GM23338 (cell line): Measurements from ENCODE around the gene ASB1. TPM values are rescaled to one million over a fixed set of nuclear protein-coding genes. Genes with fewer than 3 reads are reported as not detected.

ENCODE experiments used
- ATAC-seq: fragments of 200-7000 bp; cut with Tn5 transposase; 3 replicates; pipeline ENCODE4 v1.9.1; 2020
- DNase-seq: peaks from one replicate; pipeline ENCODE4 v3.0.0-alpha.2; 2015; ENCODE audit warnings: low spot score
- H2AFZ ChIP-seq: fragments of 200-600 bp; sonication (generic); 2 replicates; pipeline ENCODE4 v1.8.0; 2016; ENCODE audit warnings: antibody characterized with exemption, mild to moderate bottlenecking, moderate library complexity
- H3F3A ChIP-seq: fragments of 200-600 bp; sonication (generic); replicated peaks from 2 replicates; pipeline ENCODE4 v1.8.0; 2017; ENCODE audit warnings: antibody characterized with exemption, mixed run types, low read depth
- H3K27ac ChIP-seq: fragments of 200-600 bp; sonication (generic); 2 replicates; pipeline ENCODE4 v1.6.1; 2016; ENCODE audit warnings: low read depth
- H3K27me3 ChIP-seq: fragments of 200-600 bp; sonication (generic); 2 replicates; pipeline ENCODE4 v1.8.0; 2016; ENCODE audit warnings: mild to moderate bottlenecking, mixed run types, moderate library complexity; ENCODE audit not compliant: insufficient read depth
- H3K36me3 ChIP-seq: fragments of 200-600 bp; sonication (generic); 2 replicates; pipeline ENCODE4 v1.8.0; 2016; ENCODE audit warnings: mild to moderate bottlenecking; ENCODE audit not compliant: insufficient read depth
- H3K4me1 ChIP-seq: fragments of 200-600 bp; sonication (generic); 2 replicates; pipeline ENCODE4 v1.8.0; 2016; ENCODE audit warnings: mild to moderate bottlenecking, moderate library complexity; ENCODE audit not compliant: insufficient read depth
- H3K4me2 ChIP-seq: fragments of 200-600 bp; sonication (generic); 2 replicates; pipeline ENCODE4 v1.7.1; 2017; ENCODE audit warnings: mixed run types
- H3K4me3 ChIP-seq: fragments of 200-600 bp; sonication (generic); 2 replicates; pipeline ENCODE4 v1.6.1; 2016; ENCODE audit warnings: mixed run types
- H3K79me2 ChIP-seq: fragments of 200-600 bp; sonication (generic); replicated peaks from 2 replicates; pipeline ENCODE4 v1.8.0; 2017; ENCODE audit warnings: mild to moderate bottlenecking; ENCODE audit not compliant: insufficient read depth
- H3K9me2 ChIP-seq: fragments of 200-600 bp; sonication (generic); 2 replicates; pipeline ENCODE4 v1.8.0; 2017; ENCODE audit not compliant: insufficient read depth
- H4K20me1 ChIP-seq: fragments of 200-600 bp; sonication (generic); replicated peaks from 2 replicates; pipeline ENCODE4 v1.8.0; 2017; ENCODE audit warnings: mild to moderate bottlenecking; ENCODE audit not compliant: insufficient read depth
- H3K27ac Mint-ChIP-seq: 2 replicates; pipeline ENCODE4 v1.8.0; 2020; ENCODE audit warnings: inconsistent platforms, mild to moderate bottlenecking, moderate library complexity, mixed read lengths
- H3K27me3 Mint-ChIP-seq: 3 replicates; pipeline ENCODE4 v1.8.0; 2022; ENCODE audit warnings: low read depth, mild to moderate bottlenecking, moderate library complexity, mixed read lengths, inconsistent platforms; ENCODE audit not compliant: insufficient read depth, poor library complexity
- H3K36me3 Mint-ChIP-seq: 3 replicates; pipeline ENCODE4 v1.8.0; 2021; ENCODE audit warnings: low read depth, mild to moderate bottlenecking, inconsistent platforms, moderate library complexity, mixed read lengths
- H3K4me1 Mint-ChIP-seq: 3 replicates; pipeline ENCODE4 v1.8.0; 2020; ENCODE audit warnings: mild to moderate bottlenecking, inconsistent platforms, mixed read lengths
- H3K4me3 Mint-ChIP-seq: 3 replicates; pipeline ENCODE4 v1.8.0; 2021; ENCODE audit warnings: moderate library complexity, mild to moderate bottlenecking, inconsistent platforms, mixed read lengths
- H3K9me3 Mint-ChIP-seq: 3 replicates; pipeline ENCODE4 v1.8.0; 2020; ENCODE audit warnings: moderate library complexity, mild to moderate bottlenecking, inconsistent platforms, mixed read lengths
- CREB1 ChIP-seq: fragments of 250-450 bp; sonication (Bioruptor Pico); IDR thresholded peaks from 2 replicates; pipeline ENCODE4 v1.5.0; 2020; ENCODE audit warnings: low read depth, mild to moderate bottlenecking, moderate library complexity
- ETS1 ChIP-seq: IDR thresholded peaks from 2 replicates; pipeline ENCODE4 v1.6.1; 2016; ENCODE audit warnings: antibody characterized with exemption
- EZH2 ChIP-seq: fragments of 200-600 bp; sonication (generic); IDR thresholded peaks from one replicate; pipeline ENCODE4 v1.8.0; 2017; ENCODE audit warnings: antibody characterized with exemption, mild to moderate bottlenecking, low read depth; ENCODE audit not compliant: unreplicated experiment
- JUNB ChIP-seq: IDR thresholded peaks from one replicate; pipeline ENCODE4 v1.6.1; 2016; ENCODE audit warnings: antibody characterized with exemption; ENCODE audit not compliant: unreplicated experiment
- NANOG ChIP-seq: IDR thresholded peaks from 2 replicates; pipeline ENCODE4 v1.6.1; 2016; ENCODE audit warnings: antibody characterized with exemption, borderline replicate concordance
- POLR2AphosphoS5 ChIP-seq: IDR thresholded peaks from 2 replicates; pipeline ENCODE4 v1.6.1; 2016; ENCODE audit warnings: antibody characterized with exemption, low read depth
- STAT1 ChIP-seq: IDR thresholded peaks from one replicate; pipeline ENCODE4 v1.6.1; 2016; ENCODE audit warnings: antibody characterized with exemption; ENCODE audit not compliant: unreplicated experiment
- ZNF114 ChIP-seq: fragments of 250-450 bp; sonication (Bioruptor Pico); IDR thresholded peaks from 2 replicates; pipeline ENCODE4 v1.5.0; 2020; ENCODE audit warnings: mild to moderate bottlenecking, moderate library complexity
- polyA plus RNA-seq: library from polyadenylated mRNA; unstranded; fragments of >200 nt; fragmentation: Nextera tagmentation; extraction: Ambion mirVana; gene quantifications from 2 replicates; pipeline ENCODE4 v1.2.1, GENCODE V29; 2016
- total RNA-seq: library from RNA; depleted of rRNA; stranded (reverse); fragments of >200 nt; shearing (Covaris generic); gene quantifications from 2 replicates; pipeline ENCODE4 v1.2.3, GENCODE V29; 2014
- TF ChIP-seq, protein P1 (sequence below): fragments of 250-450 bp; sonication (Bioruptor Pico); IDR thresholded peaks from 2 replicates; pipeline ENCODE4 v1.5.0; 2020; ENCODE audit warnings: mild to moderate bottlenecking, moderate library complexity

ASB1 gene
- total and polyA plus RNA-seq, 2 experiments from 2014 or later = 21.5 to 23.9 TPM

GRCh38 chr2:238449241-238449640 is 22.5 kb downstream of the ASB1 start:
- H3K36me3 ChIP-seq = peaks cover 26% of the 10 kb centered on the region
- H3K4me3 ChIP-seq = no peak overlapping the region
- peaks cover 24% of the 10 kb centered on the region for H4K20me1 ChIP-seq
- H3F3A ChIP-seq = no peaks in the 10 kb centered on the region
- ATAC-seq (no peak), DNase-seq (no peak)
- H3K4me1 ChIP-seq = no peaks in the 10 kb centered on the region
- no peak overlapping the region for H3K4me3 Mint-ChIP-seq
- H3K27me3 ChIP-seq = no peaks in the 10 kb centered on the region
- H3K36me3 Mint-ChIP-seq = peaks cover 77% of the 10 kb centered on the region
- no peaks in the 10 kb centered on the region for H3K79me2 ChIP-seq
- H2AFZ ChIP-seq = no peak overlapping the region
- H3K9me3 Mint-ChIP-seq = peaks cover 3% of the 10 kb centered on the region; the same call in 1 of the 3 replicates
- no peaks in the 10 kb centered on the region for H3K9me2 ChIP-seq
- H3K27ac ChIP-seq = no peak overlapping the region
- peaks cover 5% of the 10 kb centered on the region for H3K27me3 Mint-ChIP-seq
- no peak overlapping the region for H3K4me2 ChIP-seq
- no peaks in the 10 kb centered on the region for H3K4me1 Mint-ChIP-seq
- no peak overlapping the region for H3K27ac Mint-ChIP-seq
- TF ChIP-seq ETS1 (no peak), POLR2AphosphoS5 (no peak), JUNB (no peak), CREB1 (CRISPR knock-in tag) (no peak), EZH2 (no peak), ZNF114 (CRISPR knock-in tag) (no peak), NANOG (no peak), STAT1 (no peak)
- TF ChIP-seq, protein P1, sequence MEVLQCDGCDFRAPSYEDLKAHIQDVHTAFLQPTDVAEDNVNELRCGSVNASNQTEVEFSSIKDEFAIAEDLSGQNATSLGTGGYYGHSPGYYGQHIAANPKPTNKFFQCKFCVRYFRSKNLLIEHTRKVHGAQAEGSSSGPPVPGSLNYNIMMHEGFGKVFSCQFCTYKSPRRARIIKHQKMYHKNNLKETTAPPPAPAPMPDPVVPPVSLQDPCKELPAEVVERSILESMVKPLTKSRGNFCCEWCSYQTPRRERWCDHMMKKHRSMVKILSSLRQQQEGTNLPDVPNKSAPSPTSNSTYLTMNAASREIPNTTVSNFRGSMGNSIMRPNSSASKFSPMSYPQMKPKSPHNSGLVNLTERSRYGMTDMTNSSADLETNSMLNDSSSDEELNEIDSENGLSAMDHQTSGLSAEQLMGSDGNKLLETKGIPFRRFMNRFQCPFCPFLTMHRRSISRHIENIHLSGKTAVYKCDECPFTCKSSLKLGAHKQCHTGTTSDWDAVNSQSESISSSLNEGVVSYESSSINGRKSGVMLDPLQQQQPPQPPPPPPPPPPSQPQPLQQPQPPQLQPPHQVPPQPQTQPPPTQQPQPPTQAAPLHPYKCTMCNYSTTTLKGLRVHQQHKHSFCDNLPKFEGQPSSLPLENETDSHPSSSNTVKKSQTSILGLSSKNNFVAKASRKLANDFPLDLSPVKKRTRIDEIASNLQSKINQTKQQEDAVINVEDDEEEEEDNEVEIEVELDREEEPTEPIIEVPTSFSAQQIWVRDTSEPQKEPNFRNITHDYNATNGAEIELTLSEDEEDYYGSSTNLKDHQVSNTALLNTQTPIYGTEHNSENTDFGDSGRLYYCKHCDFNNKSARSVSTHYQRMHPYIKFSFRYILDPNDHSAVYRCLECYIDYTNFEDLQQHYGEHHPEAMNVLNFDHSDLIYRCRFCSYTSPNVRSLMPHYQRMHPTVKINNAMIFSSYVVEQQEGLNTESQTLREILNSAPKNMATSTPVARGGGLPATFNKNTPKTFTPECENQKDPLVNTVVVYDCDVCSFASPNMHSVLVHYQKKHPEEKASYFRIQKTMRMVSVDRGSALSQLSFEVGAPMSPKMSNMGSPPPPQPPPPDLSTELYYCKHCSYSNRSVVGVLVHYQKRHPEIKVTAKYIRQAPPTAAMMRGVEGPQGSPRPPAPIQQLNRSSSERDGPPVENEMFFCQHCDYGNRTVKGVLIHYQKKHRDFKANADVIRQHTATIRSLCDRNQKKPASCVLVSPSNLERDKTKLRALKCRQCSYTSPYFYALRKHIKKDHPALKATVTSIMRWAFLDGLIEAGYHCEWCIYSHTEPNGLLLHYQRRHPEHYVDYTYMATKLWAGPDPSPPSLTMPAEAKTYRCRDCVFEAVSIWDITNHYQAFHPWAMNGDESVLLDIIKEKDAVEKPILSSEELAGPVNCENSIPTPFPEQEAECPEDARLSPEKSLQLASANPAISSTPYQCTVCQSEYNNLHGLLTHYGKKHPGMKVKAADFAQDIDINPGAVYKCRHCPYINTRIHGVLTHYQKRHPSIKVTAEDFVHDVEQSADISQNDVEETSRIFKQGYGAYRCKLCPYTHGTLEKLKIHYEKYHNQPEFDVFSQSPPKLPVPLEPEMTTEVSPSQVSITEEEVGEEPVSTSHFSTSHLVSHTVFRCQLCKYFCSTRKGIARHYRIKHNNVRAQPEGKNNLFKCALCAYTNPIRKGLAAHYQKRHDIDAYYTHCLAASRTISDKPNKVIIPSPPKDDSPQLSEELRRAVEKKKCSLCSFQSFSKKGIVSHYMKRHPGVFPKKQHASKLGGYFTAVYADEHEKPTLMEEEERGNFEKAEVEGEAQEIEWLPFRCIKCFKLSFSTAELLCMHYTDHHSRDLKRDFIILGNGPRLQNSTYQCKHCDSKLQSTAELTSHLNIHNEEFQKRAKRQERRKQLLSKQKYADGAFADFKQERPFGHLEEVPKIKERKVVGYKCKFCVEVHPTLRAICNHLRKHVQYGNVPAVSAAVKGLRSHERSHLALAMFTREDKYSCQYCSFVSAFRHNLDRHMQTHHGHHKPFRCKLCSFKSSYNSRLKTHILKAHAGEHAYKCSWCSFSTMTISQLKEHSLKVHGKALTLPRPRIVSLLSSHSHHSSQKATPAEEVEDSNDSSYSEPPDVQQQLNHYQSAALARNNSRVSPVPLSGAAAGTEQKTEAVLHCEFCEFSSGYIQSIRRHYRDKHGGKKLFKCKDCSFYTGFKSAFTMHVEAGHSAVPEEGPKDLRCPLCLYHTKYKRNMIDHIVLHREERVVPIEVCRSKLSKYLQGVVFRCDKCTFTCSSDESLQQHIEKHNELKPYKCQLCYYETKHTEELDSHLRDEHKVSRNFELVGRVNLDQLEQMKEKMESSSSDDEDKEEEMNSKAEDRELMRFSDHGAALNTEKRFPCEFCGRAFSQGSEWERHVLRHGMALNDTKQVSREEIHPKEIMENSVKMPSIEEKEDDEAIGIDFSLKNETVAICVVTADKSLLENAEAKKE = no peak
